Measurements from ENCODE around the gene GSTP1. TPM values are rescaled to one million over a fixed set of nuclear protein-coding genes. Genes with fewer than 3 reads are reported as not detected.
"Not testable (repeated sequence)": the region's sequence is repeated elsewhere in the genome, so short reads cannot be mapped to it uniquely, and the experiment has no call there.

Gene GSTP1
- total RNA-seq, 1 experiment from 2014 or later = 1,082 TPM

DNA sequence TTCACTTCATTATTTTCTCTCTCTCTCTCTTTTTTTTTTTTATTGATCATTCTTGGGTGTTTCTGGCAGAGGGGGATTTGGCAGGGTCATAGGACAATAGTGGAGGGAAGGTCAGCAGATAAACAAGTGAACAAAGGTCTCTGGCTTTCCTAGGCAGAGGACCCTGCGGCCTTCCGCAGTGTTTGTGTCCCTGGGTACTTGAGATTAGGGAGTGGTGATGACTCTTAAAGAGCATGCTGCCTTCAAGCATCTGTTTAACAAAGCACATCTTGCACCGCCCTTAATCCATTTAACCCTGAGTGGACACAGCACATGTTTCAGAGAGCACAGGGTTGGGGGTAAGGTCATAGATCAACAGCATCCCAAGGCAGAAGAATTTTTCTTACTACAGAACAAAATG lies 13.8 kb downstream of the GSTP1 start:
- DNase-seq (ENCODE audit: low read depth) = not testable (repeated sequence)

DNA sequence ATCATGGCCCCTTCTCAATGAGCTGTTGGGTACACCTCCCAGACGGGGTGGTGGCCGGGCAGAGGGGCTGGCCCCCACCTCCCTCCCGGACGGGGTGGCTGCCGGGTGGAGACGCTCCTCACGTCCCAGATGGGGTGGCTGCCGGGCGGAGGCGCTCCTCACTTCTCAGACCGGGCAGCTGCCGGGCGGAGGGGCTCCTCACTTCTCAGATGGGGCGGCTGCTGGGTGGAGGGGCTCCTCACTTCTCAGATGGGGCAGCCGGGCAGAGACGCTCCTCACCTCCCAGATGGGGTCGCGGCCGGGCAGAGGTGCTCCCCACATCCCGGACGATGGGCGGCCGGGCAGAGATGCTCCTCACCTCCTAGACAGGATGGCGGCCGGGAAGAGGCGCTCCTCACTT lies 14.4 kb downstream of the GSTP1 start:
- not testable (repeated sequence) for DNase-seq (ENCODE audit: low read depth)

DNA sequence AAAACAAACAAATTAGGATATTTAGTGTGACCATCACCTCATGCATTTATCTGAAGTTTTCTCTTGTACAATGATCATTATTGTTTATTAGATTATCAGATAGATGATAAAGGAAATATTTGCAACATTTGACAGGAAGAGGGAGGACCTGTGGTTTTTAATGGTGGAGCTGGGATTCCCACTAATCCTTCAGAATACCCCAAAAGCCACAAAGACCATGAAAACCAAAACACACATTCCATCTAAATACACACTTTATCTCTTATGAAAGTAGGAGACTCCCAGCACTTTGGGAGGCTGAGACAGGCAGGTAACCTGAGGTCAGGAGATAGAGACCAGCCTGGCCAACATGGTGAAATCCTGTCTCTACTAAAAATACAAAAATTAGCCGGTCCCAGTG lies 15.5 kb downstream of the GSTP1 start:
- DNase-seq (ENCODE audit: low read depth) = no peak

DNA sequence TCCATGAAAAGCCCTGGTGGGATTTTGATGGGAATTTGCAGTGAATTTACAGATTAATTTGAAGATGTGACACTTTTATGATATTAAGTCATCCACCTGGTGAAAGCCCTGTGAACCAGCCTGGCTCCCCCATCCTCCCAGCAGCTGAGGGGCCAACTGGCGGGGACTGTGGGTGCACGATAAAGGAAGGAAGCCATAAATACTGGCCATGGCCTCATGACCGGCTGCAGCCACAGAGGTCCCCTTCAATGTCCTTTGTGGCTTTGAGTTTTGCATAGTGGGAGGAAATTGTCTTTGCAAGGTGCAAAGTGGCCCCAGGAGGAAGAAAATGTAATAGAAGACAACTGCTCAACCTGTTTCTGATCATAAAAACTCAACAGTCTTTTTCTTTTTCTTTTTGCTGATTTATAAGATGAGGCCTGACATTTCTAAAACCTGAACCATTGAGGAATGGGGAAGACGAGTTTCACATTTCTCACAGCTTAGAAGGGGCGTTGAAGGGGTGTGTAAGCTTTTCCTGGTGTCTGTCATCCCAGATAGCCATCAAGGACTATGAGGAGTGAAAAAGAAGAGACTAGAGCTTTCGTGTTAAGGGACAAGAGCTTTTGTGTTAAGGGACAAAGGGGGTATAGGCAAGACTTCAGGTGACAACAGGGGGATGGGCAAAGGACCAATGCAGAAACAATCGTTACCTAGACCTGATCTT lies 16.9 kb downstream of the GSTP1 start:
- no peak for DNase-seq (ENCODE audit: low read depth)

DNA sequence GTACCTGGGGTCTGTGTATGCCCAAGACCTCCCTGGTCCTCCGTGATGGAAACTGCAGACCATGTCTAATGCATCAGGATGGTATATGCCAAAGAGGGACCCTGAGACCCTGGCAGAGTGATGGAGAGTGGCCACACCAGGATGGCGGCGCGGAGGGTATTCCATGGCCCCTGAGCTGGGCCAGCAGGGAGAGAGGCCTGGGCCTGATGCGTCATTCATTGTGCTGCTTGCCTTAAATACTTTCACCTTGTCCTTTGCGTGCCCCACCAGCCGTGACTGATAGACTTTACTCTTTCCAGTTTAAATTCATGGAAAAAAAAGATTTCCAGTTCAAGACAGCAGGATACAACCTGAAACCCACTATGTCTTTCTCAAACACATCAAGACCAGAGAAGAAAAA lies 17.5 kb downstream of the GSTP1 start:
- no peak for DNase-seq (ENCODE audit: low read depth)

DNA sequence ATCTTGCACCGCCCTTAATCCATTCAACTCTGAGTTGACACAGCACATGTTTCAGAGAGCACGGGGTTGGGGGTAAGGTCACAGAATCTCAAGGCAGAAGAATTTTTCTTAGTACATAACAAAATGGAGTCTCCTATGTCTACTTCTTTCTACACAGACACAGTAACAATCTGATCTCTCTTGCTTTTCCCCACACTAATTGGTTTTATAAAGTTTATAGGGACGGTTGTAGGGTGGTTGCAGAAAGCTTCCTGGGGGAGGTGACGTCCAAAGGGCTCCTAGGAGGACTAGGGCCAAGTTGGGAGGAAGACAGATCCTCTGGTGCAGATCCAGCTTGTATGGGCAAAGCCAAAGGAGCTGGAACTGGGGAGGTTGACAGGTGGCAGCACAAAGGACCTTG lies 20.5 kb downstream of the GSTP1 start:
- DNase-seq (ENCODE audit: low read depth) = not testable (repeated sequence)

DNA sequence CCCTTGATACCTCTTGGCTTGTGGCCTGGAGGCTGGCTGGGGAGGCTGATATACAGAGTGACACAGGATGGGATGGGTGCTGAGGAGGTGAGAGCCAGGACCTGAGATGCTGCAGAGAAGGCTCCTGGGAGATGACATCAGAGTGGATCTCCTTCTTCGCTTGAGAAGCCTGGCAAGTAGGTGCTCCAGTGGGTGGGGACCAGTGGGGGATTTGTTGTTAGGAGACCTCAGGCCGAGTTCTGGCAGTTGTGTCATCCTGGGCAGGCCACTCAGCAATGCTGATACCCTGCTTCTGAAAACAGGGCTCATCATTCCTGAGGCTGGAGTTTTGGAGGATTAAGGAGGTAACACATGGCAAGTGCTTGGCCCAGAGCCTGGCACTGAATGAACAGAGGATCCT lies 21.2 kb downstream of the GSTP1 start:
- no peak for DNase-seq (ENCODE audit: low read depth)

DNA sequence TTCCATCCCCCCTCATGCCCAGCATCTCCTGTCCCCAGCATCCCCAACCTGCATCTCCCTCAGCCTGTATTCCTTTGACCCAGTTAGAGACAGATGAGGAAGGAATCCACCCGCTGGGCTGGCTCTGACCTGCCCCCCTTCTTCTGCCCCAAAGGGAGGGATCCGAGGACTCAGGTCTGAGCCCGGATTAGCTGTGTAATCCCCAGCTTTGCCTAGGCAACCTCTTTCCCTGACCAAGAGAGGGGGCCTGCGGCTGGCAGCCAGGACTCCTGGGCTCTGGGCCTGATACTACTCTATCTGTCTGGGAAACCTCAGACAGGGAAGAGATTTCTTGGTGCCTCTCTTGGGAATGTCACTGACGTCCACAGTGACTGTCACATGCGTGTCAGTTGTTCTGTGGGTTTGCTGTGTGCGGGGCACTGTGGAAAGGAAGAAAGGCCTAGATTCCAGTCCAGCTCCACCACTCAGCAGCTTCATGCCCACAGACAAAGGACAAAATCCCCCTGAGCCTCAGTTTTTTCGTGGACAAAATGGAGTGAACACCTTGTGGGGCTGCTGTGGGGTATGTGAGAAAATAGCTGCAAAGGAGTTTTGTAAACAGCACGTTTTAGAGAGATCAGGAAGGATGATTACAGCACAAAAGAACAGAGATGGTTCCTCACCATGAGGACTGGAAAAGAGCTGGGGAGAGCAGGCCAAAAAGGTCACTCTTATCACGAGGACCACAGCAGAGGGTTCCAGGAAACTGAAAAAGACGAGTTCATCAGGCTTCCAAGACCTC lies 21.8 kb downstream of the GSTP1 start:
- no peak for DNase-seq (ENCODE audit: low read depth)

DNA sequence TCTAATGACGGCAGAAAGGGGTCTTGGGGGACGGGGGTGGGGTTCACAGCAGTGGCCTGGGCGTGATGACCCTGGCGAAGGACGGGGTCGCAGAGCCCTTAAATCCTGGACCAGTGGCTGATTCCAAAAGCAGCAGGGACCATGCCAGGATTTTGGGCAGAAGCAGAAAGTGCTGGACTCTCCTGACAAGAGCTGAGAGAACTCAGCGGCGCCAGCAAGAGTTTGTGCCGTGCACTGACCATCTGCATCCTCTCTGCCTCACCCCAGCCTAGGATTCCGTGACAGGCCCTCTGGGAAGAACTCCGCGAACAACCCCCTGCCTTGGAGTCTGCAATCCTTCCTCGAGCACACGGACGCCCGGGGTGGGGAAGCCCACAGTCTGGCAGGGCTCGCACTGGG lies 22.5 kb downstream of the GSTP1 start:
- no peak for DNase-seq (ENCODE audit: low read depth)

DNA sequence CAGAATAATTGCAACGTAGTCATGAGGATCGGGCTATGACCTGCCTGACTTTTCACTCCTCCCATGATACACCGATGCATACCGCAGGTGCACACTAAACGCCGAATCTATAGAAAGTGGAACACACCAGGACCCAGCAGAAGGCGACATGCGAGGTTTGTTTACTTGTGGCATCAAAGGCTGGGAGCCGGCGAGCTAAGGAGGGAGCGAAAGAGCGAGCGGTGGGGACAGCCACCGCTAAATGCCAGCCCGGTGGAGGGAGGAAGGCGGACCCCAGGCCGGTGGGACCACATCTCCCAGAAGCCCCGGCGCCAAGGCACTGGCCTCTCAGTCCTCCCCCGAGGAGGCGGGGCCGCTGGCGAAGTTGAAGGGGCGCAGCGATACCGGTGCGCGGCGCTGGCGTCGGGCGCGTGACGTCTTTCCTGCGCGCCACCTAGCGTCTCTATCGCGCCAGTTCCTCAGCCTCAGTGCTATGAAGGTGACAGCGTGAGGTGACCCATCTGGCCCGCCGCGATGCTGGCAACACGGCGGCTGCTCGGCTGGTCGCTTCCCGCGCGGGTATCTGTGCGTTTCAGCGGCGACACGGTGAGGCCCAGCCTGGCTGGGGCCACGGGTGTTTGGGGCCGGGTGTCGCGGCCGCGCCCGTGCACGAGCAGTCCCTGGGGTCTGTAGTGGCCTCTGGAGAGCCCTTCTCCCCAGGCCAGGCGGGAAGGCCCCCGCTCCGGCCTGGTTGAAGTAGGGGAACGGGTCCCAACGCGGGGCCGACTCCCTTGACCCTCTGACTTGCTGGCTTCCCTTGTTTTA lies 23.1 kb downstream of the GSTP1 start, which contains the start of gene NDUFV1:
NDUFV1 (plus strand) TSS at position 445 of the 804 bp plus-strand sequence; CDS start at position 514, 69 bp downstream.
- DNase-seq (ENCODE audit: low read depth) = peak; percentile 97

DNA sequence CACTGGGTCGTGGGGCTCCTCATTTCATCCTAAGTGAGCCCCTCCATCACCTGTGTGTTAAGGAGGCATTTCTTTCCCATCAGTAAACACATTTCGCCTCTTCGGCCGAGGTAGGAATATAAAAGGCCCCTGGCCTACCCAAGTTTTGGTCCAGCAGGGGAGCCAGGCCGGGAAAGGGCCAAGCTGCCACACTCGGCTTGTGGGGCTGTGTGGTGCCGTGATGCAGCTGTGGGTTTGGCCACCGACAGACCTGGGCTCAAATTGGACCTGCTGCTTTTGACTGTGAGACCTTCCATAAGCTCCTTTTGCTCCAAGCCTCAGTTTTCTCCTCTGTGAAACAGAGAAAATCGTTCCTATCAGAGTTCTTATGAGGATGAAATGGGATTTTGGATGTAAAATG lies 23.9 kb downstream of the GSTP1 start:
- DNase-seq (ENCODE audit: low read depth) = no peak

DNA sequence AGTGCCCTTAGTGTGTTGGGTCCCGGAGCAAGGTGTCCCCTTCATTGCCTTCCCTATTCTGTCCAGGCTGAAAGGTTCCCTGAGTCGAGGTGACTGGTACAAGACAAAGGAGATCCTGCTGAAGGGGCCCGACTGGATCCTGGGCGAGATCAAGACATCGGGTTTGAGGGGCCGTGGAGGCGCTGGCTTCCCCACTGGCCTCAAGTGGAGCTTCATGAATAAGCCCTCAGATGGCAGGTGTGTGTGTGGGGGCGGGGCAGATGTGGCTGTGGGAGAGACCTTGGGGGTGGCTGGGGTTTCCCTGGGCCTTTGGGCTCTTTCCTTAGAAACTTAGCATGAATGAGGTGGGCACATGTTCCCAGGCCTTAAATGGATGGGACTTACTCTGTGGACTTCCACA lies 24.9 kb downstream of the GSTP1 start:
- no peak for DNase-seq (ENCODE audit: low read depth)

DNA sequence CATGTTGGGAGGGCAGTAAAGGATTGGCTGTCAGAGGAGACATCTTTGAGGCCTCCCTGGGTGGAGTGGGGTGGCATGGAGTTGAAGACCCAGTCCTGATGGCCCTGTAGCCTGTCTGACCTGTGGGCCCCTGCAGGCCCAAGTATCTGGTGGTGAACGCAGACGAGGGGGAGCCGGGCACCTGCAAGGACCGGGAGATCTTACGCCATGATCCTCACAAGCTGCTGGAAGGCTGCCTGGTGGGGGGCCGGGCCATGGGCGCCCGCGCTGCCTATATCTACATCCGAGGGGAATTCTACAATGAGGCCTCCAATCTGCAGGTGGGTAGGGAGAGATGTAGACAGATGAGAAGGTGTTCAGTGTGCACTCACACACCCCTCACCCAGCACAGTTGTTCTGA lies 25.7 kb downstream of the GSTP1 start:
- no peak for DNase-seq (ENCODE audit: low read depth)

DNA sequence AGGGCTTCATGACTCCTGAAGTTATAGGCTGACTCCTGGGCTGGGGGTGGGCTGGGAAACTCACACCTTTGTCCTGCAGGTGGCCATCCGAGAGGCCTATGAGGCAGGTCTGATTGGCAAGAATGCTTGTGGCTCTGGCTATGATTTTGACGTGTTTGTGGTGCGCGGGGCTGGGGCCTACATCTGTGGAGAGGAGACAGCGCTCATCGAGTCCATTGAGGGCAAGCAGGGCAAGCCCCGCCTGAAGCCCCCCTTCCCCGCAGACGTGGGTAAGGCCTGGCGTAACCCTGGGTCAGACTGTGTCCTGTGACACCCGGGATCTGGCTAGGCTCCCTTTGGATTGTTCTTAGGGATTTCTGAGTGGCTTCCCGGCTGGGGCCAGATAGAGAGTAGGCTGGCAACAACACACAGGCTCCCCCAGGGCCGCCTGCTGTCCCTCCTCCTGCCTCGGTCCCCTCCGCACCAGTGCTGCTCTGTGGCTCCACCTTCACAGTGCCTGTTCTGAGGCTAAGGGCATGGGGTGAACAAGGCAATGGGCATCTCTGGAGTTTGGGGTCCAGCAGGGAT lies 26.8 kb downstream of the GSTP1 start:
- DNase-seq (ENCODE audit: low read depth) = no peak

DNA sequence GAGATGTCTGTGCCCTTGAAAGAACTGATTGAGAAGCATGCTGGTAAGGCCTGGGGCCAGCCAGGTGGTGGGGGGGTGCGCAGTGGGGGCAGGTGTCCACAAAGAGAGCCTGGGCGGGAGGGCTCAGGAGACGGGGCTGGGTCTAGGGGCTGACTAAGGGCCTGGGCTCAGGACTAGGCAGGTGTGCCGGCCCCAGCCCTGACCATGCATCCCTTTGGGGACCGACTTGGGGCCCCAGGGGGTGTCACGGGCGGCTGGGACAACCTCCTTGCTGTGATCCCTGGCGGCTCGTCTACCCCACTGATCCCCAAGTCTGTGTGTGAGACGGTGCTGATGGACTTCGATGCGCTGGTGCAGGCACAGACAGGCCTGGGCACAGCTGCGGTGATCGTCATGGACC lies 27.6 kb downstream of the GSTP1 start:
- no peak for DNase-seq (ENCODE audit: low read depth)

DNA sequence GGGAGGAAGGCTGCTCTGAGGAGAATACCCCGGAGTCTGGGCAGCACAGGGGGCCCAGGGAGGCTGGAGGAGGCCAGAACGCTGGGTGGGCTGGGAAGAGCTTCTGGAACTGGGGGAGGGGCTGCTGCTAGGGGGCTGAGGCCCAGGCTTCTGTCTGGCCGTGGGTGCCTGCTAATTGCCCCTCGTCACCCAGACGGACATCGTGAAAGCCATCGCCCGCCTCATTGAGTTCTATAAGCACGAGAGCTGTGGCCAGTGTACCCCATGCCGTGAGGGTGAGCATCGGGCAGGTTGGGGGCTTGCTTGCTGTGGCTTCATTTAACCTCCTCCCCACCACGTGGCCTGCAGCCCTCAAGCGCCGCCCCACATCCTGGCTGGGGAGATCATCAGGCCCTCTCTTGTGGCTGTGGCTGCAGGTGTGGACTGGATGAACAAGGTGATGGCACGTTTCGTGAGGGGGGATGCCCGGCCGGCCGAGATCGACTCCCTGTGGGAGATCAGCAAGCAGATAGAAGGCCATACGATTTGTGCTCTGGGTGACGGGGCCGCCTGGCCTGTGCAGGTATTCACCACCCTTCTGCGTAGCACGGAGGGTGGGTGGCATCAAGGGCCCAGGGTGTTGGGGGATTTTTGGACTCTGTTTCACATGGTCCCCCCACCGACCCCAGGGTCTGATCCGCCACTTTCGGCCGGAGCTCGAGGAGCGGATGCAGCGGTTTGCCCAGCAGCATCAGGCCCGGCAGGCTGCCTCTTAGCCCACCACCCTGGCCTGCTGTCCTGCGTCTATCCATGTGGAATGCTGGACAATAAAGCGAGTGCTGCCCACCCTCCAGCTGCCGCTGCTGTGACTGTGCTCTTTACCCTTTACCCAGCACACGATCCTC lies 28.3 kb downstream of the GSTP1 start:
- DNase-seq (ENCODE audit: low read depth) = no peak

DNA sequence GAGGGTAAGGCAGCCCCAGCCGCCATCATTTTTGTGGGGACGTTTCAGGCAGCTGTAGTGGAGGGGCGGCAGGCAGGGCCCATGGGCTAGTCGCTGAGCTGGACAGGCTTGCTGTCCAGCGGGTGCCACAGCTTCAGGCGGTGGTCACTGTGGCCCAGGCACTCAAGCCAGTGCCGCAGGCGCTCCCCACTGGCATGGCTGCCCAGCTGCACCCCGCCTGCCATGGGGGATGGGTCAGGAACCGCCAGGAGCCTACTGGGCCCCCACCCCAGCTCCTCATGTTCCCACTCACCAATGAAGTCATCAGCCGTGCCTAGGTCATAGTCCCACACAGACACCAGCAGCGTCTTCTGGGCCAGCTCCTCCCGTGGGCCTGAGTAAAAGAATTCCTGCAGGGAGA lies 29.1 kb downstream of the GSTP1 start:
- no peak for DNase-seq (ENCODE audit: low read depth)

DNA sequence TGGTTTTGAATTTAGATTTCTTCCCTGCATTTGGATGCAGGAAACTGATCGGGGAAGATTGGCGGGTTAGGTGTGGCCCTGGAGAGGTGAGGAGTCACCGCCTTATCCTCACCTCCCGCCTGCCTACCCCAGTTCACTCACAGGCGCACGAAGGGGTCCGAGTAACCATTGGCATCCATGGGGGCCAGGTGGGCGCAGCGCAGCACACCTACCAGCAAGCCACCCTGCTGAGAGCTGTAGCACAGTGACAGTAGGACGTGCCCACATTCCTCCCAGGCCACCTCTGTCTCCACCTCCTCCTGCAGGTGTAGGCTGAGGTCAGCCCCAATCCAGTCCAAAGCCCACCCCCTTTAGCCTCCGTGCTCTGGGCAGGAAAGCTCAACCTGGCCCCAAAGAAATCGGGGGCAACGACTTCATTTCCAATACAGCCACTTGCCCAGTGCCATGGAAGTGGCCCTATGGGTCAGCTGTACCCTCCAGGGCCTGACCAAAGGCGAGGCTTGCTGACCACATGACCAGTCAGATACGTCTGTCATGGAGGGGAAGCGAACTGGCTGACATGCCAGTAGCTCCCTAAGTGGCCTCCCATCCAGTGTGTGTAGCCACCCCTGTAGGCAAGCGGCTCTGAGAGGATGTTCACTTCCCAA lies 29.8 kb downstream of the GSTP1 start:
- no peak for DNase-seq (ENCODE audit: low read depth)

DNA sequence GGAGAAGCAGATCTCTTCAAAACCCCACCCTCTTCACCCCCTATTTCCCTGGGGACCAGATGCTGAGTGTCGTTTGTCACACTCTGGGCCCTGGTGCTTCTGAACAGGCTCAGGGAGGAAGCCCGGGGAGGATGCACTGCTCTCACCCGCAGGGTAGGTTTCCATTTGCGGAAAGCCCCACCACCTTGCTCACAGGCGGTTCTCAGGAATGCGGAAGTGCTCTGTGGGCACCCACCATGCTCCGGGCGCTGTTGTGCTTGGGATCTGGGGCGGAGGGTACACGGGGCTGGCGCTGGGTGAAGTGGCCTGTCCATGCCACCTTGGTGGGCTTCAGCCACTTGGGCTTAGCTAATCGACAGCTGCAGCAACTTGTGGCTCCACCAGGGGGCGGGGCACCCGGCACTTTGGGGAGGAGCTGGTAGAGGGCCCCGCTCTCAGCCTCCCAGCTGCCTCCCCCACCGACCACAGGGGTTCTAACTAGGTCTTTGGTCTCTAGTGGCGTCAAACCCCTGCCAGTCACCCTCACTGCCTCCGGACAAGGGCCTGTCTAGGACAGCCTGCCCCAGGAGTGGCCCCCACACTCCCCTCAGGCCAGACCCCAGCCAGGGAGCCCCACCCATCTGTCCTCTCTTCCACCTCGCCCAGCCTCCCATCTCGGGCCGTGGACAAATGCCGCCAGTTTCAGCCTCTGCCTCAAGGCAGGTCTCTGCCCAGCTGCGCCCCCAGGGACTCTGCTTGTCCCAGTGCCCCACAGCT lies 30.5 kb downstream of the GSTP1 start:
- peak; percentile 79 for DNase-seq (ENCODE audit: low read depth)
